Ascending aorta (tissue), 2 donors: ENCODE results near the gene CAMTA1. TPM values are rescaled to one million over a fixed set of nuclear protein-coding genes. Genes with fewer than 3 reads are reported as not detected.
A peak's percentile ranks its signal among the peaks of the same experiment; 100 is the strongest.

Experiments used
- DNase-seq, 2 donors: peaks; one replicate each; pipeline ENCODE4 v3.0.0-alpha.2; 2019; ENCODE audit warnings: low spot score in 2 of 2
- H3K27ac ChIP-seq, 2 donors: fragments of 200-600 bp; sonication (generic); one replicate each; pipeline ENCODE4 v1.5.1; 2016 to 2017; ENCODE audit warnings: mild to moderate bottlenecking in 1 of 2
- H3K27me3 ChIP-seq: fragments of 200-600 bp; sonication (generic); one replicate; pipeline ENCODE4 v1.5.1; 2017
- H3K36me3 ChIP-seq, 2 donors: fragments of 200-600 bp; sonication (generic); one replicate each; pipeline ENCODE4 v1.5.1; 2016
- H3K4me1 ChIP-seq, 2 donors: fragments of 200-600 bp; sonication (generic); one replicate each; pipeline ENCODE4 v1.5.1; 2016 to 2017; ENCODE audit warnings: mild to moderate bottlenecking in 1 of 2
- H3K4me3 ChIP-seq, 2 donors: fragments of 200-600 bp; sonication (generic); one replicate each; pipeline ENCODE4 v1.5.1; 2016 to 2017; ENCODE audit warnings: mild to moderate bottlenecking in 1 of 2
- H3K9me3 ChIP-seq, 2 donors: fragments of 200-600 bp; sonication (generic); one replicate each; pipeline ENCODE4 v1.5.1; 2016
- intact Hi-C: fragments of 100-400 bp; cut with DNase I; formaldehyde crosslinking; loops from one replicate; pipeline ENCODE4 v1.15.1; 2023
- total RNA-seq: library from RNA; depleted of rRNA; stranded (reverse); fragments of >200 nt; gene quantifications from one replicate; pipeline ENCODE4 v1.1.0, GENCODE V29; 2016
- TF ChIP-seq, protein P1 (sequence below), 3 experiments: fragments of 200-600 bp in 2 of 3; fragments of 450-650 bp in 1 of 3; sonication (generic) in 2 of 3; IDR thresholded peaks; one replicate each; pipeline ENCODE4 v1.5.1; 2016 to 2019; ENCODE audit warnings: antibody characterized with exemption in 3 of 3, mild to moderate bottlenecking in 1 of 3, moderate library complexity in 1 of 3

Gene CAMTA1
- total RNA-seq, 1 donor from 2014 or later, result 53.3 TPM

GRCh38 chr1:7192453-7192852 is 407.2 kb downstream of the CAMTA1 start:
- Histone ChIP-seq H3K36me3 (no peaks in the 10 kb centered on the region), H3K9me3 (no peaks in the 10 kb centered on the region), H3K27me3 (no peaks in the 10 kb centered on the region), H3K4me3 (no peak overlapping the region), H3K27ac (no peak overlapping the region), H3K4me1 (no peaks in the 10 kb centered on the region)
- TF ChIP-seq, protein P1, sequence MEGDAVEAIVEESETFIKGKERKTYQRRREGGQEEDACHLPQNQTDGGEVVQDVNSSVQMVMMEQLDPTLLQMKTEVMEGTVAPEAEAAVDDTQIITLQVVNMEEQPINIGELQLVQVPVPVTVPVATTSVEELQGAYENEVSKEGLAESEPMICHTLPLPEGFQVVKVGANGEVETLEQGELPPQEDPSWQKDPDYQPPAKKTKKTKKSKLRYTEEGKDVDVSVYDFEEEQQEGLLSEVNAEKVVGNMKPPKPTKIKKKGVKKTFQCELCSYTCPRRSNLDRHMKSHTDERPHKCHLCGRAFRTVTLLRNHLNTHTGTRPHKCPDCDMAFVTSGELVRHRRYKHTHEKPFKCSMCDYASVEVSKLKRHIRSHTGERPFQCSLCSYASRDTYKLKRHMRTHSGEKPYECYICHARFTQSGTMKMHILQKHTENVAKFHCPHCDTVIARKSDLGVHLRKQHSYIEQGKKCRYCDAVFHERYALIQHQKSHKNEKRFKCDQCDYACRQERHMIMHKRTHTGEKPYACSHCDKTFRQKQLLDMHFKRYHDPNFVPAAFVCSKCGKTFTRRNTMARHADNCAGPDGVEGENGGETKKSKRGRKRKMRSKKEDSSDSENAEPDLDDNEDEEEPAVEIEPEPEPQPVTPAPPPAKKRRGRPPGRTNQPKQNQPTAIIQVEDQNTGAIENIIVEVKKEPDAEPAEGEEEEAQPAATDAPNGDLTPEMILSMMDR (IDR thresholded peaks at IDR 0.05), result no peak
- intact Hi-C loops, result no loop called here
- DNase-seq, result no peak

DNA sequence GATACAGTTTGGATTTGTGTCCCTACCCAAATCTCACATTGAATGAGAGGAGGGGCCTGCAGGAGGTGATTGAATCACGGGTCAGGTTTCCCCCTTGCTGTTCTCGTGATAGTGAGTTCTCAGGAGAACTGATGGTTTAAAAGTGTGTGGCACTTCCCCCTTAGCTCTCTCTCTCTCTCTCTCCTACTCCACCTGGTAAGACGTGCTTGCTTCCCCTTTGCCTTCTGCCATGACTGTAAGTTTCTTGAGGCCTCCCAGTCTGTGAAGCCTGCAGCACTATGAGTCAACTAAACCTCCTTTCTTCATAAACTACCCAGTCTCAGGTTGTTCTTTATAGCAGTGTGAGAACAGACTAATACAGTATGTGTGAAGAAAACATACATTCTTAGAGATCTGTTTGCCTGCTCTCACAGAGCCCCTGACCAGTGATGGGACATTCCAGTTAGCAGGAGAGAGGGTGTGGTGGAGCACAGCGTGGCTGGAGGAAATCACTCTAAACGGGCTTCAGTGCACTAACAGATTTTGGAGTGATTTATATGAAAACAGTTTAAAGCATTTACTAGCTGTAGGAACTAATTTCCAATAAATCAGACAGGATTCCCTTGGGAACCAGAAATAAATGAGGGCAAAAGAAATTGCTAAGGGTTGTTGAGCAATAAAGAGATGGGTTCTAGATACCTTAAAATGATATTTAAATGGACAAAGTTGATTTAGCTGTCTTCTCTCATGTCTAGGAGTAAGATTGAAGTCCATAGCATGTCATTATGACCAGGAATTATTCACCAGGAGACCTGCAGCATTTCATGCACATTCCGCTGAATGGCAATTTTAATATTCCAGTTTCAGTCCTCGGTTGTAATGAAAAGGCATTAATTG is 411.0 kb downstream of the CAMTA1 start:
- H3K27ac ChIP-seq, result no peak overlapping the region
- TF ChIP-seq, protein P1 (IDR thresholded peaks at IDR 0.05), result no peak
- H3K4me3 ChIP-seq, result no peak overlapping the region
- intact Hi-C loops, result no loop called here
- no peaks in the 10 kb centered on the region for H3K4me1 ChIP-seq
- H3K9me3 ChIP-seq, result no peaks in the 10 kb centered on the region
- no peaks in the 10 kb centered on the region for H3K27me3 ChIP-seq
- H3K36me3 ChIP-seq, result no peaks in the 10 kb centered on the region
- DNase-seq, result no peak

DNA sequence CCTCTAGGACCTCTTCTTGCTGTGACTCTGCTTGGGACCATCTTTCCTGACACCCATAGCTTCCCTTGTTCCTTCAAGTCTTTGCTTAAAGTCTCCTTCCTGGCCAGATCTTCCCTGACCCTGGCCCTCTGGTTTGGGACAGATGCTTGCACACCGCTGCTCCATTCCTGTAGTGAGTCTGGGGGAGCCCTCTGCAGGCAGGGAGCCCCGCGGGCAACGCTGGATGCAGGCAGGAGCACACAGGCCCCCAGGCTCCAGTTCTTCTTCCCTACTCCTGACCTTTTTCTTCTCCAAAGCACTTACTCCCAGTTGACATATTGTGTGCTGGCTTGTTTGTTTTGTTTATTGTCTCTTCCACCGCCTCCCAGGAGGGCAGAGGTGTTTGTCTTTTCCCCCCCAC is 413.4 kb downstream of the CAMTA1 start:
- DNase-seq, result no peak
- Histone ChIP-seq H3K9me3 (peaks cover 0 to 3% of the 10 kb centered on the region in 2 donors), H3K36me3 (no peaks in the 10 kb centered on the region), H3K4me1 (no peaks in the 10 kb centered on the region), H3K27me3 (no peaks in the 10 kb centered on the region), H3K4me3 (no peak overlapping the region), H3K27ac (no peak overlapping the region)
- intact Hi-C loops, result no loop called here
- TF ChIP-seq, protein P1 (IDR thresholded peaks at IDR 0.05), result no peak

DNA sequence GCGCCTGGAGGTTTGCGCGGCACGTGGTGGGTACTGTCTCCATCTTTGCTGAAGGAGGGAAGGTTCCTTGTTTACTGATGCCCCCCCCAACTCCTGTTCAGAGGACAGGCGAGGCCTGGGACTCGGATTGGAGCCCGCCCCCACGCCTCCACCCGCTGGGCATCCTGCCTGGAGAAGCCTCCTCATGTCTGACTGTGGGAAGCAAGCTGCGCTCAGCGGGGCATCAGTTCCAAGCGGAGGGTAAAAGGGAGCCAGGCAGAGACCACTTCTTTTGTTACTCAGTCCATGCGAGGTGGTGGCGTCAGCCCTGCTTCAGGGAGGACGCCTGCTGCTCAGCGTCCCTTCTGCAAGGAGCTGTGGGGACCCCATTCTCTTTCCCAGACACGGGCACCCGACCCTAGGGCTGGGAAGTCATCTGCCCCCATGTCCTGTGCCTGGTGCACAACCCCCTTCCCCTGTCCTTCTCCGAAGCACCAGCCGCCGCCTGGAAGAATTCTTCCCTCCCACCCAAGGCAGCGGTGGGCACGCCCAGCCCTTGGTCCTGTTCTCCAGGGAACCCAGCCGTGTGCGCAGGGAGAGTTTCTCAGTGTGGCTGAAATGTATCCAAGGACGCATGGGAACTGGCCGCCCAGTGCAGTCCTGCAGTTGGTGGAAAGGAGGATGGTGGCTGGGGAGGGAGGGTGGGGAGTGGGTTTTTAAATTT is 414.0 kb downstream of the CAMTA1 start:
- Histone ChIP-seq H3K4me3 (no peak overlapping the region), H3K4me1 (no peaks in the 10 kb centered on the region), H3K9me3 (peaks cover 0 to 3% of the 10 kb centered on the region in 2 donors), H3K27ac (no peak overlapping the region), H3K36me3 (no peaks in the 10 kb centered on the region), H3K27me3 (no peaks in the 10 kb centered on the region)
- intact Hi-C loops, result no loop called here
- TF ChIP-seq, protein P1 (IDR thresholded peaks at IDR 0.05), result no peak
- no peak for DNase-seq

- Histone ChIP-seq H3K27ac (no peak overlapping the region), H3K4me1 (no peaks in the 10 kb centered on the region)
Measured at GRCh38 chr1:7207875-7208646, 422.8 kb downstream of the CAMTA1 start.

More at GRCh38 chr1:7207875-7208646, 422.8 kb downstream of the CAMTA1 start:
- no peaks in the 10 kb centered on the region for H3K27me3 ChIP-seq
- no peaks in the 10 kb centered on the region for H3K36me3 ChIP-seq
- intact Hi-C loops, result no loop called here
- H3K4me3 ChIP-seq, result no peak overlapping the region
- no peak for DNase-seq
- TF ChIP-seq, protein P1 (IDR thresholded peaks at IDR 0.05), result peak in 1 of 3 experiments; percentile 25
- H3K9me3 ChIP-seq, result peaks cover 0 to 3% of the 10 kb centered on the region in 2 donors
